H9 (cell line): ENCODE results near the gene DLEC1. TPM values are rescaled to one million over a fixed set of nuclear protein-coding genes. Genes with fewer than 3 reads are reported as not detected.

ENCODE experiments used
- DNase-seq: peaks from one replicate; pipeline ENCODE4 v3.0.0-alpha.2; 2017
- H2AFZ ChIP-seq: one replicate; pipeline ENCODE4 v1.6.1; 2013; ENCODE audit warnings: mild to moderate bottlenecking, low read length, control low read depth, moderate library complexity
- H2AK5ac ChIP-seq: 2 replicates; pipeline ENCODE4 v1.6.1; 2013; ENCODE audit warnings: low read length, control low read depth, mixed read lengths; ENCODE audit not compliant: insufficient read length
- H2BK120ac ChIP-seq: one replicate; pipeline ENCODE4 v1.6.1; 2013; ENCODE audit warnings: low read depth, mild to moderate bottlenecking, low read length, control low read depth, inconsistent platforms; ENCODE audit not compliant: poor library complexity, severe bottlenecking
- H2BK12ac ChIP-seq: 2 replicates; pipeline ENCODE4 v1.6.1; 2013; ENCODE audit warnings: low read length, control low read depth, mixed read lengths, low read depth; ENCODE audit not compliant: insufficient read length
- H2BK15ac ChIP-seq: 2 replicates; pipeline ENCODE4 v1.6.1; 2013; ENCODE audit warnings: low read depth, low read length, control low read depth
- H2BK20ac ChIP-seq: one replicate; pipeline ENCODE4 v1.6.1; 2013; ENCODE audit warnings: low read depth, mild to moderate bottlenecking, low read length, control low read depth, inconsistent platforms; ENCODE audit not compliant: poor library complexity, severe bottlenecking
- H2BK5ac ChIP-seq: 2 replicates; pipeline ENCODE4 v1.6.1; 2013; ENCODE audit warnings: low read length, control low read depth, mixed read lengths; ENCODE audit not compliant: insufficient read length
- H3K14ac ChIP-seq: 2 replicates; pipeline ENCODE4 v1.6.1; 2013; ENCODE audit warnings: low read length, control low read depth; ENCODE audit not compliant: insufficient read depth
- H3K18ac ChIP-seq: 2 replicates; pipeline ENCODE4 v1.6.1; 2013; ENCODE audit warnings: low read depth, mild to moderate bottlenecking, mixed read lengths, low read length, control low read depth; ENCODE audit not compliant: insufficient read length
- H3K23ac ChIP-seq: 2 replicates; pipeline ENCODE4 v1.6.1; 2013; ENCODE audit warnings: low read length, control low read depth, mixed read lengths, low read depth; ENCODE audit not compliant: insufficient read length
- H3K23me2 ChIP-seq: 2 replicates; pipeline ENCODE4 v1.6.1; 2013; ENCODE audit warnings: low read depth, mild to moderate bottlenecking, mixed read lengths, low read length, control low read depth; ENCODE audit not compliant: insufficient read length, poor library complexity, severe bottlenecking
- H3K27ac ChIP-seq: 2 replicates; pipeline ENCODE4 v1.5.1; 2013; ENCODE audit warnings: low read length, control low read depth, mixed read lengths, low read depth; ENCODE audit not compliant: insufficient read length
- H3K27me3 ChIP-seq: 2 replicates; pipeline ENCODE4 v1.6.1; 2013; ENCODE audit warnings: low read length, control low read depth, inconsistent platforms; ENCODE audit not compliant: insufficient read depth
- H3K4ac ChIP-seq: 2 replicates; pipeline ENCODE4 v1.6.1; 2013; ENCODE audit warnings: low read depth, mild to moderate bottlenecking, control low read depth, inconsistent platforms, low read length, moderate library complexity
- H3K4me1 ChIP-seq: 2 replicates; pipeline ENCODE4 v1.6.1; 2013; ENCODE audit warnings: low read length, control low read depth, inconsistent platforms; ENCODE audit not compliant: insufficient read depth
- H3K4me2 ChIP-seq: 2 replicates; pipeline ENCODE4 v1.6.1; 2013; ENCODE audit warnings: low read length, control low read depth, mixed read lengths; ENCODE audit not compliant: insufficient read length, insufficient read depth
- H3K56ac ChIP-seq: 2 replicates; pipeline ENCODE4 v1.6.1; 2013; ENCODE audit warnings: low read depth, mild to moderate bottlenecking, mixed read lengths, low read length, control low read depth; ENCODE audit not compliant: insufficient read length
- H3K79me1 ChIP-seq: 2 replicates; pipeline ENCODE4 v1.6.1; 2013; ENCODE audit warnings: low read depth, mild to moderate bottlenecking, moderate library complexity, low read length, control low read depth, inconsistent platforms; ENCODE audit not compliant: insufficient read depth, poor library complexity, severe bottlenecking
- H3K79me2 ChIP-seq: 2 replicates; pipeline ENCODE4 v1.6.1; 2013; ENCODE audit warnings: low read length, control low read depth, inconsistent platforms; ENCODE audit not compliant: insufficient read depth
- H3K9ac ChIP-seq: 2 replicates; pipeline ENCODE4 v1.6.1; 2013; ENCODE audit warnings: low read length, control low read depth, mixed read lengths; ENCODE audit not compliant: insufficient read length; ENCODE audit errors: extremely low read depth
- H3K9me3 ChIP-seq: one replicate; pipeline ENCODE4 v1.6.1; 2013; ENCODE audit warnings: low read depth, low read length, inconsistent platforms; ENCODE audit not compliant: control insufficient read depth
- H3T11ph ChIP-seq: one replicate; pipeline ENCODE4 v1.6.1; 2013; ENCODE audit warnings: mild to moderate bottlenecking, low read length, control low read depth, inconsistent platforms
- H4K20me1 ChIP-seq: one replicate; pipeline ENCODE4 v1.6.1; 2013; ENCODE audit not compliant: control insufficient read depth, insufficient read length, insufficient read depth
- H4K5ac ChIP-seq: 2 replicates; pipeline ENCODE4 v1.6.1; 2013; ENCODE audit warnings: low read depth, mild to moderate bottlenecking, mixed read lengths, low read length, control low read depth; ENCODE audit not compliant: insufficient read length
- H4K8ac ChIP-seq: replicated peaks from 2 replicates; pipeline ENCODE4 v1.6.1; 2013; ENCODE audit warnings: low read length, control low read depth, mixed read lengths, low read depth; ENCODE audit not compliant: insufficient read length
- H4K91ac ChIP-seq: 2 replicates; pipeline ENCODE4 v1.6.1; 2013; ENCODE audit warnings: low read depth, mild to moderate bottlenecking, moderate library complexity, mixed read lengths, low read length, control low read depth; ENCODE audit not compliant: insufficient read length
- H3K27ac Mint-ChIP-seq, 3 experiments: 2 replicates in 2 of 3; 3 replicates in 1 of 3; pipeline ENCODE4 v1.8.0; 2020 to 2021; ENCODE audit warnings: mixed read lengths in 3 of 3, mild to moderate bottlenecking in 1 of 3, moderate library complexity in 1 of 3
- H3K27me3 Mint-ChIP-seq: 2 replicates; pipeline ENCODE4 v1.8.0; 2021; ENCODE audit warnings: low read depth, mild to moderate bottlenecking, moderate library complexity, mixed read lengths
- H3K36me3 Mint-ChIP-seq, 3 experiments: 2 replicates in 2 of 3; 3 replicates in 1 of 3; pipeline ENCODE4 v1.8.0; 2020 to 2021; ENCODE audit warnings: low read depth in 3 of 3, mixed read lengths in 3 of 3; ENCODE audit not compliant: insufficient read depth in 1 of 3
- H3K4me1 Mint-ChIP-seq, 2 experiments: 2 replicates each; pipeline ENCODE4 v1.8.0; 2020; ENCODE audit warnings: mixed read lengths in 2 of 2
- H3K4me3 Mint-ChIP-seq, 2 experiments: 2 replicates in 1 of 2; 3 replicates in 1 of 2; pipeline ENCODE4 v1.8.0; 2020 to 2021; ENCODE audit warnings: mild to moderate bottlenecking in 2 of 2, mixed read lengths in 2 of 2, moderate library complexity in 1 of 2
- H3K9me3 Mint-ChIP-seq, 2 experiments: 2 replicates in 1 of 2; 3 replicates in 1 of 2; pipeline ENCODE4 v1.8.0; 2020; ENCODE audit warnings: mild to moderate bottlenecking in 2 of 2, mixed read lengths in 2 of 2, moderate library complexity in 1 of 2
- WGBS: extraction: QIAGEN DNeasy Blood & Tissue Kit; methylation state at CpG from one replicate; pipeline ENCODE4 v1.1.7; 2013; ENCODE audit warnings: missing lambda C conversion rate, low lambda C conversion rate, mixed read lengths; ENCODE audit not compliant: insufficient read length; ENCODE audit errors: extremely low coverage; 5-methylcytosine and 5-hydroxymethylcytosine counted together
- total RNA-seq: library from RNA; stranded (reverse); gene quantifications from 2 replicates; pipeline ENCODE4 v1.2.1, GENCODE V29; 2021
- TF ChIP-seq, protein P1 (sequence below): fragments of 200-600 bp; sonication (generic); conservative IDR thresholded peaks from 3 replicates; pipeline ENCODE4 v1.8.0; 2021; ENCODE audit warnings: antibody characterized with exemption, mild to moderate bottlenecking

The DLEC1 gene
- total RNA-seq, 1 experiment from 2014 or later: 2.1 TPM

DNA sequence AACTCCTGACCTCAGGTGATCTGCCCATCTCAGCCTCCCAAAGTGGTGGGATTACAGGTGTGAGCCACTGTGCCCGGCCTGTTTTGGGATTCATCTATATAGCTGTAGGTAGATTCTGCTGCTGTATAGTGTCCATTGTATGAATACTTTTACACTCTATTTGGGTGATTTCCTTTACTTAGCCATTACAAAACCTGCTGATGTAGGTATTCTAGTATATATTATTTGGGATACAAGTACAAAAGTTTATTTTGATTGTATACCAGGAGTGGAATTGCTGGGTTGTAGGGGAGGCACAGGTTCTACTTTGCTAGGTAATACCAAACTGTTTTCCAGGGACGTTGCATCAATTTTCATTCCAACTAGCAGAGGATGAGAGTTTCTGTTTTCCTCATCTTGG is 116.8 kb downstream of the DLEC1 start:
- Histone ChIP-seq H2BK20ac (no peak overlapping the region), H3K27me3 (no peaks in the 10 kb centered on the region), H2BK15ac (no peak overlapping the region), H3K23me2 (no peaks in the 10 kb centered on the region), H3K9me3 (no peaks in the 10 kb centered on the region), H3K56ac (no peak overlapping the region), H3K4ac (no peak overlapping the region), H3K18ac (no peak overlapping the region), H2BK5ac (no peak overlapping the region), H3K79me2 (no peaks in the 10 kb centered on the region), H3K14ac (no peak overlapping the region), H4K8ac (no peak overlapping the region), H2AK5ac (no peak overlapping the region), H3K4me1 (no peaks in the 10 kb centered on the region), H3K4me2 (no peak overlapping the region), H2BK120ac (no peak overlapping the region), H3K9ac (no peak overlapping the region), H3K27ac (no peak overlapping the region), H2AFZ (no peak overlapping the region), H3K79me1 (no peaks in the 10 kb centered on the region), H4K91ac (no peak overlapping the region), H4K5ac (no peak overlapping the region), H2BK12ac (no peak overlapping the region), H4K20me1 (no peaks in the 10 kb centered on the region), H3K23ac (no peak overlapping the region), H3T11ph (no peak overlapping the region)
- H3K4me3 Mint-ChIP-seq: no peak overlapping the region
- H3K9me3 Mint-ChIP-seq: no peaks in the 10 kb centered on the region
- DNase-seq: no peak
- no peaks in the 10 kb centered on the region for H3K36me3 Mint-ChIP-seq
- H3K4me1 Mint-ChIP-seq: peaks cover 0 to 4% of the 10 kb centered on the region in 2 experiments; a peak in 2 of 4 replicates
- TF ChIP-seq, protein P1, sequence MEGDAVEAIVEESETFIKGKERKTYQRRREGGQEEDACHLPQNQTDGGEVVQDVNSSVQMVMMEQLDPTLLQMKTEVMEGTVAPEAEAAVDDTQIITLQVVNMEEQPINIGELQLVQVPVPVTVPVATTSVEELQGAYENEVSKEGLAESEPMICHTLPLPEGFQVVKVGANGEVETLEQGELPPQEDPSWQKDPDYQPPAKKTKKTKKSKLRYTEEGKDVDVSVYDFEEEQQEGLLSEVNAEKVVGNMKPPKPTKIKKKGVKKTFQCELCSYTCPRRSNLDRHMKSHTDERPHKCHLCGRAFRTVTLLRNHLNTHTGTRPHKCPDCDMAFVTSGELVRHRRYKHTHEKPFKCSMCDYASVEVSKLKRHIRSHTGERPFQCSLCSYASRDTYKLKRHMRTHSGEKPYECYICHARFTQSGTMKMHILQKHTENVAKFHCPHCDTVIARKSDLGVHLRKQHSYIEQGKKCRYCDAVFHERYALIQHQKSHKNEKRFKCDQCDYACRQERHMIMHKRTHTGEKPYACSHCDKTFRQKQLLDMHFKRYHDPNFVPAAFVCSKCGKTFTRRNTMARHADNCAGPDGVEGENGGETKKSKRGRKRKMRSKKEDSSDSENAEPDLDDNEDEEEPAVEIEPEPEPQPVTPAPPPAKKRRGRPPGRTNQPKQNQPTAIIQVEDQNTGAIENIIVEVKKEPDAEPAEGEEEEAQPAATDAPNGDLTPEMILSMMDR: no peak
- H3K27ac Mint-ChIP-seq: no peak overlapping the region
- H3K27me3 Mint-ChIP-seq: no peaks in the 10 kb centered on the region; the same call in 1 of the 2 replicates
- no CpG with 5 or more reads among the region's 2 CpGs for WGBS
